ENCODE data around the gene CRKL.
"Not testable (repeated sequence)": the region's sequence is repeated elsewhere in the genome, so short reads cannot be mapped to it uniquely, and the experiment has no call there.

Gene CRKL

DNA sequence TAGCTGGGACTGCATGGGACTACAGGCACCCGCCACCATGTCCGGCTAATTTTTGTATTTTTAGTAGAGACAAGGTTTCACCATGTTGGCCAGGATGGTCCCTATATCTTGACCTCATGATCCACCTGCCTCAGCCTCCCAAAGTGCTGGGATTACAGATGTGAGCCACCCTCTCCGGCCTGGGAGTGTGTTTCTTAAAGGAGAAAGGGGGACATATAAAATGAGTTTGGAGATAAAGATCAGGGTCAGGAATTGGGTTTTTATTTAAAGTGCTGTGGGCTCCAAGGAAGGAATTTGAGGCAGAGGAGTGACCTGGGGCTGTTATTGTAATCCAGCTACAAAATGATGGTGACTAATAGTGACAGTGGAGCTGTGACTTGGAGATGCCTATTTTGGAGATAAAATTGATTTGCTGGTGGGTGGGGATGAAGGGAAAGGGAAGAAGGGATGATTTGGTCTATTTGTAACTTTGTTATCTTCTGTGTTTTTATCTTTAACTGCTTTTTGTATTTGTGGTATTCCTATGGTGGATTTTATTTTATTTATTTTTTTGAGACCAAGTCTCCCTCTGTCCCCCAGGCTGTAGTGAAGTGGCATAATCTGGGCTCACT lies 5.0 kb downstream of the CRKL start:
- Histone ChIP-seq H3K9me3 (ENCODE audit: control insufficient read depth in 1 of 2, low read length in 2 of 2) (no peaks in the 10 kb centered on the region), H3K27me3 (ENCODE audit: low read depth, low read length) (no peaks in the 10 kb centered on the region), H3K4me1 (ENCODE audit: control insufficient read depth in 1 of 2, insufficient read depth in 2 of 2, low read length in 2 of 2) (peaks cover 7 to 32% of the 10 kb centered on the region in 2 donors), H3K36me3 (ENCODE audit: control insufficient read depth in 1 of 2, insufficient read depth in 2 of 2, low read length in 2 of 2) (no peaks in the 10 kb centered on the region), H3K27ac (ENCODE audit: low read length) (no peak overlapping the region), H3K4me3 (ENCODE audit: low read depth in 1 of 2, low read length in 2 of 2) (no peak overlapping the region)

DNA sequence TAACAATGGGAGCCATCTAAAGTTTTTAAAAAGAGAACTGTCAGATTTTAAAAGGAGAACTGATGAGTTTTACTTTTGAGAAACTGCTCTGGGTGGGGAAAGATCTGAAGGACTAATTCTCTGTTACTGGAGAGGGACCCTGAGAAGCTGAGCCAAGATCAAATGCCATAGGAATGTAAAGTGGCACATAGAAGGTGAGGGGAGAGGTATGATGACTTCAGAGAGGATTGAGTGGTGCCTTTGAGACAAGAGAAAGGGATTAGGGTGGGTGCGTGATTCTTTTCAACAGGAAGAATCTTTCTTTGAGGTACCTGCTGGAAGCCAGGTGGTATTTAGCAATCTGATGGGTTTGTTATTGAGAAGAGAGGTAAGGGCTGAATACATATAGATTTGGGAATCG lies 9.0 kb downstream of the CRKL start:
- Histone ChIP-seq H3K27ac (ENCODE audit: low read length) (no peak overlapping the region), H3K4me1 (ENCODE audit: control insufficient read depth in 1 of 2, insufficient read depth in 2 of 2, low read length in 2 of 2) (peaks cover 0 to 10% of the 10 kb centered on the region in 2 donors), H3K27me3 (ENCODE audit: low read depth, low read length) (no peaks in the 10 kb centered on the region), H3K9me3 (ENCODE audit: control insufficient read depth in 1 of 2, low read length in 2 of 2) (no peaks in the 10 kb centered on the region), H3K4me3 (ENCODE audit: low read depth in 1 of 2, low read length in 2 of 2) (no peak overlapping the region), H3K36me3 (ENCODE audit: control insufficient read depth in 1 of 2, insufficient read depth in 2 of 2, low read length in 2 of 2) (no peaks in the 10 kb centered on the region)

DNA sequence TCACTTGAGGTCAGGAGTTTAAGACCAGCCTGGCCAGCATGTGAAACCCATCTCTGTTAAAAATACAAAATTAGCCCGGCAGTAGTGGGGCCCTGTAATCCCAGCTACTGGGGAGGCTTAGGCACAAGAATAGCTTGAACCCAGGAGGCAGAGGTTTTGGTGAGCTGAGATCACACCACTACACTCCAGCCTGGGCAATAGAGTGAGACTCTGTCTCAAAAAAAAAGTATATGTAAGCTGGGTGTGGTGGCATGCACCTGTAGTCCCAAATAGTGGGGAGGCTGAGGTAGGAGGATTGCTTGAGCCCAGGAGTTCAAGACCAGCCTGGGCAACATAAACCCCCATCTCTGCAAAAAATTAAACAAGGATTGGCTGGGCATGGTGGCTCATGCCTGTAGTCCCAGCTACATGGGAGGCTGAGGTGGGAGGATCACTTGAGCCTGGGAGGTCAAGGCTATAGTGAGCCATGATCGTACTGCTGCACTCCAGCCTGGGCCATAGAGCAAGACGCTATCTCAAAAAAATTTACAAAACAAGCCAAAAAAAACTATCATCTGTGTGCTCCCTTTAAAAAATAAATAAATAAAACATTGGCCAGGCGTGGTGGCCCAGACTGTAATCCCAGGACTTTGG lies 10.8 kb downstream of the CRKL start:
- H3K27me3 ChIP-seq (ENCODE audit: low read depth, low read length): no peaks in the 10 kb centered on the region
- no peak overlapping the region for H3K27ac ChIP-seq (ENCODE audit: low read length)
- H3K4me3 ChIP-seq (ENCODE audit: low read depth in 1 of 2, low read length in 2 of 2): no peak overlapping the region
- H3K9me3 ChIP-seq (ENCODE audit: control insufficient read depth in 1 of 2, low read length in 2 of 2): no peaks in the 10 kb centered on the region
- H3K4me1 ChIP-seq (ENCODE audit: control insufficient read depth in 1 of 2, insufficient read depth in 2 of 2, low read length in 2 of 2): no peaks in the 10 kb centered on the region
- H3K36me3 ChIP-seq (ENCODE audit: control insufficient read depth in 1 of 2, insufficient read depth in 2 of 2, low read length in 2 of 2): no peaks in the 10 kb centered on the region

DNA sequence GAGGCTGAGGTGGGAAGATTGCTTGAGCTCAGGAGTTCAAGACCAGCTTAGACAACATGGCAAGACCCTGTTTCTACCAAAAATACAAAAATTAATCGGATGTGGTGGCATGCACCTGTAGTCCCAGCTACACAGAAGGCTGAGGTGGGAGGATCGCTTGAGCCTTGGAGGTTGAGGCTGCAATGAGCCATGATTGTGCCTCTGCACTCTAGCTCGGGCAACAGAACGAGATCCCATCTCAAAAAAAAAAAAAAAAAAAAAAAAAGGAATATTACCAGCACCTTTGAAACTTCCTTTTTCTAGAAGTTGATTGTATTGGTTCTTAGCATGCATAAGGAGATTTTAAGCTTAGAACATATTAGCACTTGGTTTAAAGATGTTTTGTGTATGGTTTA lies 11.4 kb downstream of the CRKL start:
- Histone ChIP-seq H3K9me3 (ENCODE audit: control insufficient read depth in 1 of 2, low read length in 2 of 2) (no peaks in the 10 kb centered on the region), H3K27ac (ENCODE audit: low read length) (no peak overlapping the region), H3K27me3 (ENCODE audit: low read depth, low read length) (no peaks in the 10 kb centered on the region), H3K4me1 (ENCODE audit: control insufficient read depth in 1 of 2, insufficient read depth in 2 of 2, low read length in 2 of 2) (no peaks in the 10 kb centered on the region), H3K4me3 (ENCODE audit: low read depth in 1 of 2, low read length in 2 of 2) (no peak overlapping the region), H3K36me3 (ENCODE audit: control insufficient read depth in 1 of 2, insufficient read depth in 2 of 2, low read length in 2 of 2) (no peaks in the 10 kb centered on the region)

GRCh38 chr22:20930004-20930403 lies 12.8 kb downstream of the CRKL start:
- H3K27ac ChIP-seq (ENCODE audit: low read length): no peak overlapping the region
- H3K27me3 ChIP-seq (ENCODE audit: low read depth, low read length): no peaks in the 10 kb centered on the region
- no peaks in the 10 kb centered on the region for H3K9me3 ChIP-seq (ENCODE audit: control insufficient read depth in 1 of 2, low read length in 2 of 2)
- no peak overlapping the region for H3K4me3 ChIP-seq (ENCODE audit: low read depth in 1 of 2, low read length in 2 of 2)
- H3K36me3 ChIP-seq (ENCODE audit: control insufficient read depth in 1 of 2, insufficient read depth in 2 of 2, low read length in 2 of 2): peaks cover 4 to 5% of the 10 kb centered on the region in 2 donors
- no peaks in the 10 kb centered on the region for H3K4me1 ChIP-seq (ENCODE audit: control insufficient read depth in 1 of 2, insufficient read depth in 2 of 2, low read length in 2 of 2)

- H3K36me3 ChIP-seq (ENCODE audit: control insufficient read depth in 1 of 2, insufficient read depth in 2 of 2, low read length in 2 of 2); H3K4me1 ChIP-seq (ENCODE audit: control insufficient read depth in 1 of 2, insufficient read depth in 2 of 2, low read length in 2 of 2); H3K27me3 ChIP-seq (ENCODE audit: low read depth, low read length); H3K4me3 ChIP-seq (ENCODE audit: low read depth in 1 of 2, low read length in 2 of 2); H3K27ac ChIP-seq (ENCODE audit: low read length); H3K9me3 ChIP-seq (ENCODE audit: control insufficient read depth in 1 of 2, low read length in 2 of 2): not testable (repeated sequence)
These were observed 13.2 kb downstream of the CRKL start for GRCh38 chr22:20930435-20930834.

- H3K4me1 ChIP-seq (ENCODE audit: control insufficient read depth in 1 of 2, insufficient read depth in 2 of 2, low read length in 2 of 2): peaks cover 0 to 3% of the 10 kb centered on the region in 2 donors
- no peaks in the 10 kb centered on the region for H3K27me3 ChIP-seq (ENCODE audit: low read depth, low read length)
- H3K9me3 ChIP-seq (ENCODE audit: control insufficient read depth in 1 of 2, low read length in 2 of 2): no peaks in the 10 kb centered on the region
- no peak overlapping the region for H3K27ac ChIP-seq (ENCODE audit: low read length)
- peaks cover 4 to 5% of the 10 kb centered on the region in 2 donors for H3K36me3 ChIP-seq (ENCODE audit: control insufficient read depth in 1 of 2, insufficient read depth in 2 of 2, low read length in 2 of 2)
- no peak overlapping the region for H3K4me3 ChIP-seq (ENCODE audit: low read depth in 1 of 2, low read length in 2 of 2)
These were observed 14.0 kb downstream of the CRKL start for GRCh38 chr22:20931126-20931654.

GRCh38 chr22:20933910-20934309 lies 16.7 kb downstream of the CRKL start:
- Histone ChIP-seq H3K27ac (ENCODE audit: low read length) (no peak overlapping the region), H3K27me3 (ENCODE audit: low read depth, low read length) (no peaks in the 10 kb centered on the region), H3K36me3 (ENCODE audit: control insufficient read depth in 1 of 2, insufficient read depth in 2 of 2, low read length in 2 of 2) (peaks cover 4 to 5% of the 10 kb centered on the region in 2 donors), H3K4me1 (ENCODE audit: control insufficient read depth in 1 of 2, insufficient read depth in 2 of 2, low read length in 2 of 2) (peaks cover 6 to 19% of the 10 kb centered on the region in 2 donors), H3K4me3 (ENCODE audit: low read depth in 1 of 2, low read length in 2 of 2) (no peak overlapping the region), H3K9me3 (ENCODE audit: control insufficient read depth in 1 of 2, low read length in 2 of 2) (no peaks in the 10 kb centered on the region)

DNA sequence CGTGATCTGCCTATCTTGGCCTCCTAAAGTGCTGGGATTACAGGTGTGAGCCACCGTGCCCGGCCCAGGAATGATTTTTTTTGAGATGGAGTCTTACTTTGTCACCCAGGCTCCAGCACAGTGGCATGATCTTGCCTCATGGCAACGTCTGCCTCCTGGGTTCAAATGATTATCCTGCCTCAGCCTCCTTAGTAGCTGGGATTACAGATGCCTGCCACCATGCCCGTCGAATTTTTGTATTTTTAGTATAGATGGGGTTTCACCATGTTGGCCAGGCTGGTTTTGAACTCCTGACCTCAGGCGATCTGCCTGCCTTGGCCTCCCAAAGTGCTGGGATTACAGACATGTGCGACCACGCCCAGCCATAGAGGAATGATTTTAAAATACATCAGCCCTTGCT lies 17.8 kb downstream of the CRKL start:
- not testable (repeated sequence) for H3K27me3 ChIP-seq (ENCODE audit: low read depth, low read length); H3K4me3 ChIP-seq (ENCODE audit: low read depth in 1 of 2, low read length in 2 of 2); H3K27ac ChIP-seq (ENCODE audit: low read length); H3K9me3 ChIP-seq (ENCODE audit: control insufficient read depth in 1 of 2, low read length in 2 of 2); H3K36me3 ChIP-seq (ENCODE audit: control insufficient read depth in 1 of 2, insufficient read depth in 2 of 2, low read length in 2 of 2)
- peaks cover 8 to 21% of the 10 kb centered on the region in 2 donors for H3K4me1 ChIP-seq (ENCODE audit: control insufficient read depth in 1 of 2, insufficient read depth in 2 of 2, low read length in 2 of 2)

- not testable (repeated sequence) for H3K4me3 ChIP-seq (ENCODE audit: low read depth in 1 of 2, low read length in 2 of 2); H3K36me3 ChIP-seq (ENCODE audit: control insufficient read depth in 1 of 2, insufficient read depth in 2 of 2, low read length in 2 of 2); H3K27ac ChIP-seq (ENCODE audit: low read length); H3K27me3 ChIP-seq (ENCODE audit: low read depth, low read length); H3K9me3 ChIP-seq (ENCODE audit: control insufficient read depth in 1 of 2, low read length in 2 of 2)
- H3K4me1 ChIP-seq (ENCODE audit: control insufficient read depth in 1 of 2, insufficient read depth in 2 of 2, low read length in 2 of 2): peaks cover 17 to 28% of the 10 kb centered on the region in 2 donors
These were observed 18.8 kb downstream of the CRKL start for GRCh38 chr22:20935780-20936539.

DNA sequence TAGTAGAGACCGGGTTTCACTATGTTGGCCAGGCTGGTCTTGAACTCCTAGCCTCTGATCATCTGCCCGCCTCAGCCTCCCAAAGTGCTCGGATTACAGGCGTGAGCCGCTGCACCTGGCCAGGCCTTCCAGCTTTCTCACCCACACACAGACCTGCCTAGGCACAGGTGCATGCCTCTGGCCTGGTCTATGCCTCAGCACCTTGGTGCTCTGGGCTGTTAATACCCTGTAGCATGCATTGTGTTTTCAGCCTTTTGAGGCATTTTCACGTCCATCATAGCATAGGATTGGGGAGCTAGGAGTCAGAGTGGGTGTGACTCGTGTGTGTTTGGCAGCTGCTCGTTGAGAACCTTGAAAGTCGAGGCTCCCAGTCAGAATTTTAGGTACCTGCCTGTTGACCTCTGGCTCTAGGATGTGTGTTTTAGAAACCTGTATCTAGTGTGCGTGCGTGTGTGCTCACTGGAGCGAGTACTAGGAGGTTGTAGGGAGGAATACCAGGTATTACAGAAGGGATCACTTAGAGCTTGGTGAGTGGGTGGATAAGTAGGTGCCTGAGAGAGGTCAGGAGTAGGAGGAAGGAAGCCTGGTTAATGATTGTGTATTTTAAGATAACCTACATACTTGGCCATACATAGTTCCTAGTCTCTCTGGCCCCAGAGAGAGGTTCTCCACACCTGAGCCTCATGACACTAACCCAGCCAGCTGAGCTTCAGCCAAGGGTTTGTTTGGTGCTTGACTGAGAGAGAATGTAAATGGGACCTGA lies 20.0 kb downstream of the CRKL start:
- H3K36me3 ChIP-seq (ENCODE audit: control insufficient read depth in 1 of 2, insufficient read depth in 2 of 2, low read length in 2 of 2): peaks cover 4 to 5% of the 10 kb centered on the region in 2 donors
- no peak overlapping the region for H3K4me3 ChIP-seq (ENCODE audit: low read depth in 1 of 2, low read length in 2 of 2)
- peaks cover 19 to 31% of the 10 kb centered on the region in 2 donors for H3K4me1 ChIP-seq (ENCODE audit: control insufficient read depth in 1 of 2, insufficient read depth in 2 of 2, low read length in 2 of 2)
- H3K9me3 ChIP-seq (ENCODE audit: control insufficient read depth in 1 of 2, low read length in 2 of 2): no peaks in the 10 kb centered on the region
- no peak overlapping the region for H3K27ac ChIP-seq (ENCODE audit: low read length)
- H3K27me3 ChIP-seq (ENCODE audit: low read depth, low read length): no peaks in the 10 kb centered on the region
